Inferior parietal cortex (tissue), 1 donor: ENCODE data around the gene AGRN.
"Not testable (repeated sequence)": the region's sequence is repeated elsewhere in the genome, so short reads cannot be mapped to it uniquely, and the experiment has no call there.

ENCODE experiments used
- DNase-seq: peaks from one replicate; pipeline ENCODE4 v3.0.0-alpha.2; 2016; ENCODE audit errors: extremely low spot score

The AGRN gene

GRCh38 chr1:1020000-1020404 is at the start of gene AGRN:
Gene AGRN, plus strand, starts transcription at chr1:1020120. Its CDS starts 53 bp downstream, at chr1:1020173.
- no peak for DNase-seq

DNA sequence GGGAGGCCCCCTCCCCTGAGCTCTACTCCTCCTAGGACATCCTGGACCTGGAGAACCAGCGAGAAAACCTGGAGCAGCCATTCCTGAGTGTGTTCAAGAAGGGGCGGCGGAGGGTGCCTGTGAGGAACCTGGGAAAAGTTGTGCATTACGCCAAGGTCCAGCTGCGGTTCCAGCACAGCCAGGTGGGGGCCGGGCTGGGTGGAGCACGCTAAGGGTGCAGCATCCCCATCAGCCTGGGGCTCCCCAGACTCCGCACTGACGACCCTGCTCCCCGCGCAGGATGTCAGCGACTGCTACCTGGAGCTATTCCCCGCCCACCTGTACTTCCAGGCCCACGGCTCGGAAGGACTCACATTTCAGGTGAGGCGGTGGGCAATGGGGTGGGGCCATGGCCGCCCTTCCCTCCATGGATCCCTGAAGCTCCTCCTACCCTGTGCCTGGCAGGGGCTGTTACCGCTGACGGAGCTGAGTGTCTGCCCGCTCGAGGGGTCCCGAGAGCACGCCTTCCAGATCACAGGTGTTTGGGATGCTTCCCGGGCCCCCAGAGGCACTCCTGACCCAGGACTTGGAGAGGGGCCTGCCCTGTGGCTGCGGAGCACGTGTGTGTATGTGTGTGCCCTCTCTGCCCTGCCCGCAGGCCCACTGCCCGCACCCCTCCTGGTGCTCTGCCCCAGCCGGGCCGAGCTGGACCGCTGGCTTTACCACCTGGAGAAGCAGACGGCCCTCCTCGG is 49.5 kb upstream of the AGRN start:
- DNase-seq = no peak

- no peak for DNase-seq
These were observed 48.8 kb upstream of the AGRN start for GRCh38 chr1:970973-971730.

DNA sequence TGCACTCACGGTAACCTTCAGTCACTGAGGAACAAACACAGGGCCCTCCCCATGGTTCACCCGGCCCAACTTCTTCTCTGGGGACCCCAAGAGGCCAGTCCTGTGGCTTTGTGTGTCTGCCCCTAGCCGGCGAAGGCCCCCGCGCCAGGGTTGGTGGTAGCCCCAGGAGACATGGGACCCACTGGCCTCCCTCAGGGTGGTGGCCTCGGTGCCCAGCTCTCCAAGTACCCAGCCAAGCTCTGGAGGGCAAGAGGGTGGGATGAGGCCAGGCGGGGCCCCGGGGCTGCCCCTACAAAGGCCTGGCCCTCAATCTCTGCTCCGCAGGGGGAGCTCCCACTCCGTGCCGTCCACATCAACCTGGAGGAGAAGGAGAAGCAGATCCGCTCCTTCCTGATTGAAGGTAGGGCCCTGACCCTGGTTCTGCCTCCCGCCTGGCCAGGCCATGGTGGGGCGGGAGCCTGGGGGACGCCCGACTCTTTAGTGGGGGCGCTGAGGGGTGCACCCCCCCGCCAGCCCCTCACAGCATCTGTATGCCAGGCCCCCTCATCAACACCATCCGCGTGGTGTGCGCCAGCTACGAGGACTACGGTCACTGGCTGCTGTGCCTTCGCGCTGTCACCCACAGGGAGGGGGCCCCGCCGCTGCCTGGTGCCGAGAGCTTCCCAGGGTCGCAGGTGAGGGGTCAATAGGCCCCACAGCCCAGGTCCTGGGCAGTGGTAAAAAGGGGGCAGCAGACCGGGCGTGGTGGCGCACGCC is 48.0 kb upstream of the AGRN start:
- DNase-seq = no peak

DNA sequence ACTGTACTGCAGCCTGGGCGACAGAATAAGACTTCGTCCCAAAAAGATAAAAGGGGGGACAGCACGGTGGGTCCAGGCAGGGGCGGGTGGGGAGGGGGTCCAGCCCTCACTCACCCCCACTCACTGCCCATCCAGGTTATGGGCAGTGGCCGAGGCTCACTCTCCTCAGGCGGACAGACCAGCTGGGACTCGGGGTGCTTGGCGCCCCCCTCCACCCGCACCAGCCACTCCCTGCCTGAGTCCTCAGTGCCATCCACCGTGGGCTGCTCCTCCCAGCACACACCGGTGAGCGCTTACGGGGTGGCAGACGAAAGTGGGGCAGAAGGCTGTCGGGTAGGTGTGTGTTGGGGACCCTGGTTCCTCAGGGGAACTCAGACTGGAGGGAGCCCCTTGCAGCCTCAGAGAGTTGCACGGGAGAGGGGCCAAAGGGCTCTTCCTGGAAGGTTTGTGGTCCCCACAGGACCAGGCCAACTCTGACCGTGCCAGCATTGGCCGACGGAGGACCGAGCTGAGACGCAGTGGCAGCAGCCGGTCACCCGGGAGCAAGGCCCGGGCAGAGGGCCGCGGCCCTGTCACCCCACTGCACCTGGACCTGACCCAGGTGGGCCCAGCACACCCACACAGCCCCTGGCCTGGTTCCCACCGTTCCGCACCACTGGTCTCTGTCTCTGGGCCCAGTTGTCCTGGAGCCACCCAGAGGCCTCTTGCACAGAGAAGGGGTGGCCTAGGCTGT is 47.0 kb upstream of the AGRN start:
- DNase-seq = no peak

DNA sequence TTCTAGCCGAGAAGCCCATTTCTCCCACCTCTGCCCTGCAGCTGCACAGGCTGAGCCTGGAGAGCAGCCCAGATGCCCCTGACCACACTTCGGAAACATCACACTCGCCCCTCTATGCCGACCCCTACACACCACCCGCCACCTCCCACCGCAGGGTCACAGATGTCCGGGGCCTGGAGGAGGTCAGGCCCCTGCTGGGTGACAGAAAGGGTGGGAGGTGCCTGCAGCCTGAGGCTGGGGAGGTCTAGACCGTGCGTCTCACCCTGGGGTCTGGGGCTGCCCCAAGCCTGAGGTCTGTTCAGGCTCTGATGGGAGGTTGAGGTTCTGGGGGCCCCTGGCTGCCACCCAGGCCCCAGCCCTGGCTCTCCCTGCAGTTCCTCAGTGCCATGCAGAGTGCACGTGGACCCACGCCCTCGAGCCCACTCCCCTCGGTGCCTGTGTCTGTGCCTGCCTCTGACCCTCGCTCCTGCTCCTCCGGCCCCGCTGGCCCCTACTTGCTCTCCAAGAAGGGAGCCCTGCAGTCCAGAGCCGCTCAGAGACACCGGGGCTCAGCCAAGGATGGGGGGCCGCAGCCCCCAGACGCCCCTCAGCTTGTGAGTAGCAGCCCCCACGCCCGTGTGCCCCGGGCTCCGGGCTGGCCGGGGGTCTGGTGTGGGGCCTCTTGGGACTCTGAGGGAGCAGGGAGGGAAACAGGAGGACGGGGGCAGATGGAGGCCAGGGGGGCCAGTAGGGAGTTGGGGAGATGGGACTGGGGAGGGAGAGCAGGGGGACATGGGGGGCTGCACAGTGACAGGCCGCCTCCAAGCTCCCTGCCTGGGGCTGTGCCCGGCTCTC is 46.2 kb upstream of the AGRN start:
- no peak for DNase-seq

DNA sequence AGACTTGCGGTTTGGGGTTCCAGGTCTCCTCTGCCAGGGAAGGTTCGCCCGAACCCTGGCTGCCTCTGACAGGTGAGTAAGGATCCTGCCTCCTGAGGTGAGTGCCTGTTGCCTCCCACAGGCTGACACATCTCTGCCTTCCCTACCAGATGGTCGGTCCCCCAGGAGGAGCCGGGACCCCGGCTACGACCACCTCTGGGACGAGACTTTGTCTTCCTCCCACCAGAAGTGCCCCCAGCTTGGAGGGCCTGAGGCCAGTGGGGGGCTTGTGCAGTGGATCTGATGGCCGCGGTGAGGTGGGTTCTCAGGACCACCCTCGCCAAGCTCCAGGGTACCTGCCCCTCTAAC is 45.7 kb upstream of the AGRN start:
- no peak for DNase-seq

DNA sequence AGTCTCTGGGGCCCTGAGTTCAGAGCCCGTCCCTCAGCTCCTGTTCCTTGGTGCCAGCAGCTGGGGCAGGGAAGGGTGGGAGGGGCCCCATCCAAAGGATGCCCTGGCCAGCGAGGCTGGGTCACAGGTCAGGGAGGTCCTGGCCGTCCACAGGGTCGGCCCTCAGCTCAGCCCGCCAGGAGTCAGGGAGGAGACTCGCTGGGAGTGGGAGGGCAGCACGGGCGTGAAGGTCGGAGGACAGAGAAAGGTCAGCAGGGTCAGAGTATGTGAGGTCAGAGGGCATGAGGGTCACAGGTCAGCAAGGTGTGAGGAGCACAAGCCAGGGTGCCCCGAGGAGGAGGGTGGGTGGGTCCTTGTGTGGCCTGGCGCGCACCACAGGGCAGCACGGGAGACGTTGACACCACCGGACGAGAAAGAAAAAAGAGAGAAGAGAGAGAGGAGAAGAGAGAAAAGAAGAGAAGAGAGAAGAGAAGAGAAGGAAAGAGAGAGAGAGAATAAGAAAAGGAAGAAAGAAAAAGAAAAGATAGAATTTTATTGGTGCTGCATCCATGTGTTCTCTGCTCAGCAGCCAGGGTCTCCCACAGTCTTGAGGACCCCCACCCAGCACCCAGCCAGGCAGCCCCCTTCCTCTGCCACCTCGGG is 45.1 kb upstream of the AGRN start:
- no peak for DNase-seq

DNA sequence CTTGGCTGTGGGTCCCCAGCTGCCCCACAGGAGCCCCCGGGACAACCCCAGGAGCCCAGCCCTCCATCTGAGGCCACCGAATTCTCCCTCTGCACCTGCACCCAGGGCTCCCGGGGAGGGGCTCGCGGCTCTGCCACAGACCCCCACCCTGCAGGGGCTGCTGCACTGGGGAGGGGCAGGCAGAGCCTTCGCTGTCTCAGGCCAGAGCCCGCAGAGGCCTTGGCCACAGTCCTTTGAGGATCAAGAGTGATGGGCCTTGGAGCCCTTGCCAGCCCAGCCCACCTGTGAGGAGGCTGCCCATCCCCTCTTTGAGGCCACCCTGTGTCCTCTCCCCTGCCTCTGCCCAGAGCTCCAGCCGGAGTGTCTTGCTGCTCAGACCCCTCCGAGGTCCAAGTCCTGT is 44.6 kb upstream of the AGRN start:
- no peak for DNase-seq

DNA sequence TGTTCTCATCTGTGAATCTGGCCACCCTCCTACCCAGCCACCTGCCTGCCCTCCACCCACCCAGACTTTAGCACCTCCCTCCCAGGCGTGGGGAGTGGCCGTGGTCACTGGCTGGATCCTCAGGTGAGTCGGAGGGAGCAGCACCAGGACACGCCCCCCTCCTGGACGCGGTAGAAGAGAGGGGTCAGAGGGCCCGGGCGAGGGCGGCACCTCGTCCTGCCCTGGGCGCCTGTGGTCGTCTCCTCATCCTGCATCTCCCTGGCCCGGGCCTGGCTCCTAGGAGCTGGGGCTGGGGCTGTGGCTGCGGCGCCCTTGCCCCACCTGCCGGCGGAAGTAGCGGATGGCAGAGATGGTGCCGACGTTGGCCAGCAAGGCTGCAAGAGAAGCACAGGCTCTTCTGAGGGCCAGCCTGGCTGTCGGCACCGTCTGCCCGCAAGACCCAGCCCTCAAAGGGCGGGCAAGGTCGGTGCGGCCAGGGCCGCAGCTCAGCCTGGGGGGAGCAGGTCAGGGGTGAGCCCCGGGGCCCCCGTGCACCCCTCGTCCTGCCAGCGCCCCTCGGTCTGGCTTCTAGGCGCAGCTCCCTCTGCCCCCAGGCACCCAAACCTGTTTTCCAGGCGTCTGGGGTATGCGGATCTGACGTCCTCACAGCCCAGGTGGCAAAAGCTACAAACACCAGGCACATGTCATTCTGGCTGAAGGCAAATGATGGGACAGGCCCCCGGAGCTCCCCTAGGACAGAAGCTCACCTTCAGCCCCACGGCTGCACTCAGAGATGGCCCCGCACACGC is 43.8 kb upstream of the AGRN start:
- DNase-seq = no peak

- DNase-seq = not testable (repeated sequence)
These were observed 43.1 kb upstream of the AGRN start for GRCh38 chr1:976791-977190.

DNA sequence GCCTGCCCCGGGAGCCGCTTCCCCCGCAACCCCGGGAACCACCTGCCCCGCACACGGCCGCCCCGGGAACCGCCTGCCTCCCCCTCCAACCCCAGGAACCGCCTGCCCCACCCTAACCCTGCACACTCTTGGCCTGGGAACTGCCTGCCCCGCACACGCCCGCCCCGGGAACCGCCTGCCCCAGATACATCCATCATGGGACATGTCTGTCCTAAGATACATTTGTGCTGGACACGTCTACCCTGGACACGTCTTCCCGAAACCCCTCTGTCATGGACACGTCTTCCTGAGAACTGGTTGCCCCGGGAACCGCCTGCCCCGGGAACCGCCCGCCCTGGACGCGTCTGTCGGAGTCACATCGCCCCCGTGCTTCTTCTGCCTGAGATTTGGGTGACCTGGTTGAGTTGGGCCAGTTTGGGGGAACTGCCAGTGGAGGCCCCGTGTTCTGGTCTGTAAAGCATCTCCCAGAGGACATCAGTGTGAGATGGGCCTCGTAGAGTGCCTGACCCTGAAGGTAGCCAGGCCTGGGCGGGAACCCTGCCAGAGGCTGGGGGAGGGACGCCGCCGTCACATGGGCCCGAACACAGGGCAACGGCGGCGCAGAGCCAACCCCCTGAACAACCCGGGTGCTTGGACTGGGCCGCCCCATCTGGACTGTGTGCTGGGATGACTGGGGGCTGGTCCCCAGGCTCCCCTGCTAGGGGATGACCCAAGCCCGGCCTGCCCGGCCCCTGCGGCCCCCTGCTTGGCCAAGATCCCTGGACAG is 41.7 kb upstream of the AGRN start:
- DNase-seq = no peak

DNA sequence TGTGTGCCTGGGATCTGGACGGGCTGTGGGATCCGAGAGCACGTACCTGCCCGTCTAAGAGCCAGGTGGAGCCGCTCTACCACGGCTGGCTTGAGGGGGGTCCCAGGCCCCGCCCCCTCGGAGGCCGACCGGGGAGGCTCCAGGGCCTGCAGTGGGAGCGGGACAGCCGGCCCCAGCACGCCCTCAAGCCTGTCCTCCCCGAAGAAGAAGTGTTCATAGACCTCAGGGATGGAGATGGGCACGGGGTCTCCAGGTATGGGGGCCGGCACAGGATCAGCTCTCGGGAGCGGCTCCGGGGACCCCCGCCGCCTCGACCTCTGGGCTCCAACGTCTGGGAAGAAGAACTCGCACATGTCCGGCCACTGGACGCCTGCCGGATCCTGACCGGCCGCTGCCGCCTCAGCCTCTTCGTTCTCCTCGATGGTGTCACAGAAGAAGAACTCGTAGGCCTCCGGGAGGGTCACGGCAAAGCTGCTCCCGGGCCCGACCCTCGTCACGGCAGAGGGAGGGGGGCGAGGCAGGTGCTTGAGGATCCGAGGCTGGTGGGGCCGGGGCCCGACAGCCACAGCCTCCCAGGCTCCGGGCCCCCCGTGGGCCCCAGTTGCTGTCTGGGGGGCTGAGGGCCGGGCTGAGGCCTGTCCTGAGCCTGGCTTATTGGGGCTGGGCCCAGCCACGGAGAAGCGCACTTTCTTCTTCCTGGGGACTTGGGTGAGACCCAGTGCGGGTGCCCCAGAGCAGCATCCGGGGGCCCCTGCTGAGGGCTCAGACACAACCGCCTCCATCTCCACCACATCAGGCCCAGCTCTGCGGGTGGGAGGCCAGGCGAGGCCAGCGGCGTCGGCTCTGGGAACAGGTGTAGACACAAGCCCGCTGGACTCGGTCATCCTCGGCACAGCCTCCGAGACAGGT is 40.8 kb upstream of the AGRN start:
- no peak for DNase-seq

GRCh38 chr1:979744-980072 is 40.2 kb upstream of the AGRN start:
- DNase-seq = no peak

DNA sequence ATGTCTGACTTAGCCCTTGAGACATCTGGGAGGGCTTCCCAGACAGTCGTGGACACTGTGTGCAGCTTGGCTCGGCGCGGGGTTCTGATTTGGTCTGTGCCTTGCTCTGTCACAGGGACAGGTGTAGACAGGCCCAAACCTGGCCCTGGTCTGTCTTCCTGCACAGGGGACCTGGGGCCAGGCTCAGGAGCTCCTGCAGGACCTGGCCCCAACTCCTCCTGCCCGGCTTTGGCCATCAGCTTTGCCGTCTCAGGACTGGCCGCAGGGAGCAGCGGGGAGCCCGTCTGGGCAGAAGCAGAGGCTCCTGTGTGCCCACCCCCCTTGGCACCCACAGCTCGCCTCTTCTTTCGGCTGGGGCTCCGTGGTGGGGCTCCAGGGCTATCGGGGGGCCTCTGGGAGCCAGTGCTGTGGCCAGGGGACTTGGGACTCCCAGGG is 39.8 kb upstream of the AGRN start:
- no peak for DNase-seq

GRCh38 chr1:980602-981395 is 39.1 kb upstream of the AGRN start:
- DNase-seq = no peak

GRCh38 chr1:981491-981954 is 38.4 kb upstream of the AGRN start:
- DNase-seq = no peak
